ENCODE data around the gene HJURP.

HJURP gene

GRCh38 chr2:233811732-233812131 is 42.6 kb downstream of the HJURP start:
- no peak for DNase-seq

- DNase-seq, result no peak
Measured at GRCh38 chr2:233811087-233811486, 43.2 kb downstream of the HJURP start.

GRCh38 chr2:233810385-233810784 is 44.0 kb downstream of the HJURP start:
- no peak for DNase-seq

GRCh38 chr2:233807966-233808935 is 46.1 kb downstream of the HJURP start:
- DNase-seq, result no peak

- DNase-seq, result no peak
Measured at GRCh38 chr2:233807215-233807865, 47.0 kb downstream of the HJURP start.

GRCh38 chr2:233803994-233804393 is 50.3 kb downstream of the HJURP start:
- no peak for DNase-seq

GRCh38 chr2:233803292-233803911 is 50.9 kb downstream of the HJURP start:
- DNase-seq, result no peak

GRCh38 chr2:233802132-233802815 is 52.1 kb downstream of the HJURP start:
- DNase-seq, result no peak

- no peak for DNase-seq
Measured at GRCh38 chr2:233801357-233802131, 52.8 kb downstream of the HJURP start.

- DNase-seq, result no peak
Measured at GRCh38 chr2:233800208-233800607, 54.1 kb downstream of the HJURP start.

- no peak for DNase-seq
Measured at GRCh38 chr2:233799716-233800115, 54.6 kb downstream of the HJURP start.

GRCh38 chr2:233799087-233799665 is 55.2 kb downstream of the HJURP start:
- no peak for DNase-seq

GRCh38 chr2:233798335-233799086 is 55.8 kb downstream of the HJURP start:
- no peak for DNase-seq

GRCh38 chr2:233796254-233796653 is 58.1 kb downstream of the HJURP start:
- no peak for DNase-seq

GRCh38 chr2:233795735-233796171 is 58.6 kb downstream of the HJURP start:
- DNase-seq, result no peak

GRCh38 chr2:233794128-233794658 is 60.1 kb downstream of the HJURP start:
- no peak for DNase-seq

- no peak for DNase-seq
Measured at GRCh38 chr2:233793465-233794127, 60.7 kb downstream of the HJURP start.

- no peak for DNase-seq
Measured at GRCh38 chr2:233792720-233793119, 61.6 kb downstream of the HJURP start.

- no peak for DNase-seq
Measured at GRCh38 chr2:233791883-233792329, 62.4 kb downstream of the HJURP start.

Measured in activated CD4-positive, alpha-beta T cell treated with anti-CD3 and anti-CD28 coated beads, Interleukin-2, Interleukin-6, amounts not matched to agents 100 ng/mL and 50 ng/mL, durations not matched to agents 16 hours and 8 hours (primary cell).